GM18951 (cell line): ENCODE measurements around the gene MED20.

Source experiments
- POLR2A ChIP-seq: IDR thresholded peaks from 4 replicates; pipeline ENCODE4 v1.6.1; 2011; ENCODE audit warnings: mild to moderate bottlenecking; ENCODE audit not compliant: insufficient read length, insufficient read depth; ENCODE audit errors: extremely low read depth
- in situ Hi-C: fragments of 300-500 bp; cut with MboI; formaldehyde crosslinking; loops from one replicate; pipeline ENCODE4 v1.12.0; 2022; ENCODE audit warnings: low sequenced_read_pairs, mixed read lengths, inconsistent platforms; ENCODE audit not compliant: unreplicated experiment

The MED20 gene

GRCh38 chr6:41878961-41879405 is 42.0 kb downstream of the MED20 start:
- no peak for TF ChIP-seq POLR2A
- in situ Hi-C loops, result no loop called here

GRCh38 chr6:41878246-41878645 is 42.7 kb downstream of the MED20 start:
- in situ Hi-C loops, result no loop called here
- no peak for TF ChIP-seq POLR2A

GRCh38 chr6:41877051-41877680 is 43.8 kb downstream of the MED20 start:
- in situ Hi-C loops, result no loop called here
- TF ChIP-seq POLR2A, result no peak

GRCh38 chr6:41874741-41875140 is 46.2 kb downstream of the MED20 start:
- in situ Hi-C loops, result no loop called here
- no peak for TF ChIP-seq POLR2A

- in situ Hi-C loops, result no loop called here
Measured at GRCh38 chr6:41872147-41872546, 48.8 kb downstream of the MED20 start.

GRCh38 chr6:41871691-41872090 is 49.2 kb downstream of the MED20 start:
- in situ Hi-C loops, result no loop called here
- no peak for TF ChIP-seq POLR2A

More at GRCh38 chr6:41872147-41872546, 48.8 kb downstream of the MED20 start:
- TF ChIP-seq POLR2A, result no peak

GRCh38 chr6:41859356-41859755 is 61.6 kb downstream of the MED20 start:
- in situ Hi-C loops, result no loop called here
- TF ChIP-seq POLR2A, result no peak

- in situ Hi-C loops, result no loop called here
- no peak for TF ChIP-seq POLR2A
Measured at GRCh38 chr6:41858703-41859102, 62.2 kb downstream of the MED20 start.
